Right ventricle myocardium inferior (tissue), 1 donor: ENCODE measurements around the gene RABAC1. TPM values are rescaled to one million over a fixed set of nuclear protein-coding genes. Genes with fewer than 3 reads are reported as not detected.
"Not testable (repeated sequence)": the region's sequence is repeated elsewhere in the genome, so short reads cannot be mapped to it uniquely, and the experiment has no call there.

Experiments
- ATAC-seq: fragments of 200-7000 bp; cut with Tn5 transposase; one replicate; pipeline ENCODE4 v1.9.1; 2020; ENCODE audit warnings: mild to moderate bottlenecking, moderate library complexity
- DNase-seq: peaks from one replicate; pipeline ENCODE4 v3.0.0; 2021; ENCODE audit errors: missing footprints
- intact Hi-C: fragments of 100-400 bp; cut with DNase I; formaldehyde crosslinking; loops from one replicate; pipeline ENCODE4 v1.11.0; 2022
- total RNA-seq: library from RNA; stranded (reverse); fragmentation: NEBNext Ultra II Directional; extraction: Animal tissue kit (Norgen Biotek cat#: 25700); gene quantifications from one replicate; pipeline ENCODE4 v1.2.1, GENCODE V29; 2021
- donor health status: DM: no; HTN: yes; CAD: no; lungs with severe emphysema.

RABAC1 gene
- total RNA-seq, 1 donor from 2014 or later = 68.4 TPM

- intact Hi-C loops = loop anchor here (5.0 kb wide), 1 partner anchor 96 kb away; the partner anchor contains the start of gene RPS19
- ATAC-seq = peak; percentile 56
- peak; percentile 83 for DNase-seq
Measured at GRCh38 chr19:41957838-41958366, 1.2 kb downstream of the RABAC1 start.

GRCh38 chr19:41957161-41957837 lies 1.8 kb downstream of the RABAC1 start:
- DNase-seq (peak; percentile 56), ATAC-seq (no peak)

GRCh38 chr19:41956621-41957020 lies 2.5 kb downstream of the RABAC1 start:
- DNase-seq (peak; percentile 68), ATAC-seq (no peak)
- intact Hi-C loops = loop anchor here (5.0 kb wide), 1 partner anchor 94 kb away; the partner anchor contains the start of gene RPS19

More at GRCh38 chr19:41957161-41957837, 1.8 kb downstream of the RABAC1 start:
- intact Hi-C loops = loop anchor here (5.0 kb wide), 1 partner anchor 95 kb away; the partner anchor contains the start of gene RPS19

- DNase-seq (no peak), ATAC-seq (no peak)
- intact Hi-C loops = loop anchor here (5.0 kb wide), 1 partner anchor 93 kb away; the partner anchor contains the start of gene RPS19
Measured at GRCh38 chr19:41955521-41955920, 3.6 kb downstream of the RABAC1 start.

- ATAC-seq = peak; percentile 56
- intact Hi-C loops = loop anchor here (2.0 kb wide), 1 partner anchor 79 kb away; no protein-coding TSS in a partner anchor
- peak; percentile 79 for DNase-seq
Measured at GRCh38 chr19:41951686-41952172, 7.4 kb downstream of the RABAC1 start.

GRCh38 chr19:41947091-41947490 lies 12.0 kb downstream of the RABAC1 start:
- ATAC-seq = no peak
- intact Hi-C loops = no loop called here
- no peak for DNase-seq

GRCh38 chr19:41945135-41945766 lies 13.9 kb downstream of the RABAC1 start:
- intact Hi-C loops = no loop called here
- ATAC-seq (no peak), DNase-seq (no peak)

GRCh38 chr19:41944336-41944735 lies 14.8 kb downstream of the RABAC1 start:
- DNase-seq = no peak
- intact Hi-C loops = no loop called here
- no peak for ATAC-seq

GRCh38 chr19:41941410-41942202 lies 17.5 kb downstream of the RABAC1 start:
- DNase-seq = no peak
- ATAC-seq = no peak
- intact Hi-C loops = no loop called here

GRCh38 chr19:41940731-41941409 lies 18.3 kb downstream of the RABAC1 start:
- ATAC-seq (no peak), DNase-seq (no peak)
- intact Hi-C loops = no loop called here

- no peak for ATAC-seq
- no peak for DNase-seq
- intact Hi-C loops = no loop called here
Measured at GRCh38 chr19:41939861-41940730, 19.0 kb downstream of the RABAC1 start.

GRCh38 chr19:41939209-41939608 lies 19.9 kb downstream of the RABAC1 start:
- DNase-seq, ATAC-seq, intact Hi-C loops: not testable (repeated sequence)

- ATAC-seq (no peak), DNase-seq (no peak)
- intact Hi-C loops = no loop called here
Measured at GRCh38 chr19:41937525-41938468, 21.3 kb downstream of the RABAC1 start.

GRCh38 chr19:41936961-41937360 lies 22.2 kb downstream of the RABAC1 start:
- intact Hi-C loops = no loop called here
- DNase-seq = no peak

GRCh38 chr19:41936416-41936850 lies 22.7 kb downstream of the RABAC1 start:
- DNase-seq (no peak), ATAC-seq (no peak)
- intact Hi-C loops = no loop called here

More at GRCh38 chr19:41936961-41937360, 22.2 kb downstream of the RABAC1 start:
- no peak for ATAC-seq

GRCh38 chr19:41935760-41936415 lies 23.2 kb downstream of the RABAC1 start:
- no peak for ATAC-seq
- intact Hi-C loops = no loop called here
- DNase-seq = no peak
